Measurements from ENCODE around the gene ZBTB40. TPM values are rescaled to one million over a fixed set of nuclear protein-coding genes. Genes with fewer than 3 reads are reported as not detected.

ZBTB40 gene
- total RNA-seq, 2 donors from 2014 or later = 11.2 to 16.2 TPM

- no peak for DNase-seq
- H3K36me3 ChIP-seq = peaks cover 8% of the 10 kb centered on the region
- H3K27me3 ChIP-seq = no peaks in the 10 kb centered on the region
- intact Hi-C loops (cut with DNase I) = no loop called here
- H3K4me1 ChIP-seq = no peaks in the 10 kb centered on the region
- no peak overlapping the region for H3K4me3 ChIP-seq
- H3K9me3 ChIP-seq = no peaks in the 10 kb centered on the region
- no peak overlapping the region for H3K27ac ChIP-seq
- no peak overlapping the region for H3K9ac ChIP-seq (ENCODE audit: low read depth in 2 of 2, low read length in 2 of 2)
- TF ChIP-seq CTCF (IDR thresholded peaks at IDR 0.05) = no peak
These were observed 73.6 kb downstream of the ZBTB40 start for GRCh38 chr1:22525211-22525610.

- no peak for DNase-seq
- intact Hi-C loops (cut with DNase I) = no loop called here
These were observed 74.0 kb downstream of the ZBTB40 start for GRCh38 chr1:22525646-22526045.

GRCh38 chr1:22526098-22526497 lies 74.4 kb downstream of the ZBTB40 start:
- no peak for DNase-seq
- peaks cover 4% of the 10 kb centered on the region for H3K36me3 ChIP-seq

More at GRCh38 chr1:22525646-22526045, 74.0 kb downstream of the ZBTB40 start:
- Histone ChIP-seq H3K9me3 (no peaks in the 10 kb centered on the region), H3K27ac (no peak overlapping the region), H3K27me3 (no peaks in the 10 kb centered on the region), H3K36me3 (peaks cover 8% of the 10 kb centered on the region), H3K9ac (ENCODE audit: low read depth in 2 of 2, low read length in 2 of 2) (no peak overlapping the region), H3K4me3 (no peak overlapping the region), H3K4me1 (no peaks in the 10 kb centered on the region)
- TF ChIP-seq CTCF (IDR thresholded peaks at IDR 0.05) = no peak

GRCh38 chr1:22526677-22527076 lies 75.0 kb downstream of the ZBTB40 start:
- peaks cover 4% of the 10 kb centered on the region for H3K36me3 ChIP-seq
- no peak overlapping the region for H3K27ac ChIP-seq

More at GRCh38 chr1:22526098-22526497, 74.4 kb downstream of the ZBTB40 start:
- TF ChIP-seq CTCF (IDR thresholded peaks at IDR 0.05) = no peak
- H3K9me3 ChIP-seq = no peaks in the 10 kb centered on the region
- H3K4me3 ChIP-seq = no peak overlapping the region
- intact Hi-C loops (cut with DNase I) = no loop called here
- H3K27ac ChIP-seq = no peak overlapping the region
- H3K27me3 ChIP-seq = no peaks in the 10 kb centered on the region
- no peak overlapping the region for H3K9ac ChIP-seq (ENCODE audit: low read depth in 2 of 2, low read length in 2 of 2)
- no peaks in the 10 kb centered on the region for H3K4me1 ChIP-seq

GRCh38 chr1:22527122-22527521 lies 75.5 kb downstream of the ZBTB40 start:
- no peak for DNase-seq
- no peaks in the 10 kb centered on the region for H3K4me1 ChIP-seq
- no peak for TF ChIP-seq CTCF (IDR thresholded peaks at IDR 0.05)
- peaks cover 4% of the 10 kb centered on the region for H3K36me3 ChIP-seq
- H3K27me3 ChIP-seq = no peaks in the 10 kb centered on the region
- intact Hi-C loops (cut with DNase I) = no loop called here
- no peaks in the 10 kb centered on the region for H3K9me3 ChIP-seq
- H3K4me3 ChIP-seq = no peak overlapping the region
- no peak overlapping the region for H3K9ac ChIP-seq (ENCODE audit: low read depth in 2 of 2, low read length in 2 of 2)
- no peak overlapping the region for H3K27ac ChIP-seq

More at GRCh38 chr1:22526677-22527076, 75.0 kb downstream of the ZBTB40 start:
- H3K4me1 ChIP-seq = no peaks in the 10 kb centered on the region
- H3K9me3 ChIP-seq = no peaks in the 10 kb centered on the region
- no peaks in the 10 kb centered on the region for H3K27me3 ChIP-seq
- H3K4me3 ChIP-seq = no peak overlapping the region
- H3K9ac ChIP-seq (ENCODE audit: low read depth in 2 of 2, low read length in 2 of 2) = no peak overlapping the region
- intact Hi-C loops (cut with DNase I) = no loop called here
- DNase-seq = no peak
- TF ChIP-seq CTCF (IDR thresholded peaks at IDR 0.05) = no peak

Measured in colonic mucosa (tissue), 4 donors.